Measurements from ENCODE around the gene SYNJ2. TPM values are rescaled to one million over a fixed set of nuclear protein-coding genes. Genes with fewer than 3 reads are reported as not detected.

SYNJ2 gene
- total RNA-seq, 1 donor from 2014 or later: 31.8 TPM

GRCh38 chr6:158026054-158026900, 44.6 kb downstream of the SYNJ2 start:
- H3K4me3 ChIP-seq (ENCODE audit: insufficient read depth, low read depth, low read length): peak overlapping the region; percentile 6
- TF ChIP-seq EZH2 (IDR thresholded peaks at IDR 0.05; ENCODE audit: insufficient read depth, low read length): no peak
- TF ChIP-seq, protein P1, sequence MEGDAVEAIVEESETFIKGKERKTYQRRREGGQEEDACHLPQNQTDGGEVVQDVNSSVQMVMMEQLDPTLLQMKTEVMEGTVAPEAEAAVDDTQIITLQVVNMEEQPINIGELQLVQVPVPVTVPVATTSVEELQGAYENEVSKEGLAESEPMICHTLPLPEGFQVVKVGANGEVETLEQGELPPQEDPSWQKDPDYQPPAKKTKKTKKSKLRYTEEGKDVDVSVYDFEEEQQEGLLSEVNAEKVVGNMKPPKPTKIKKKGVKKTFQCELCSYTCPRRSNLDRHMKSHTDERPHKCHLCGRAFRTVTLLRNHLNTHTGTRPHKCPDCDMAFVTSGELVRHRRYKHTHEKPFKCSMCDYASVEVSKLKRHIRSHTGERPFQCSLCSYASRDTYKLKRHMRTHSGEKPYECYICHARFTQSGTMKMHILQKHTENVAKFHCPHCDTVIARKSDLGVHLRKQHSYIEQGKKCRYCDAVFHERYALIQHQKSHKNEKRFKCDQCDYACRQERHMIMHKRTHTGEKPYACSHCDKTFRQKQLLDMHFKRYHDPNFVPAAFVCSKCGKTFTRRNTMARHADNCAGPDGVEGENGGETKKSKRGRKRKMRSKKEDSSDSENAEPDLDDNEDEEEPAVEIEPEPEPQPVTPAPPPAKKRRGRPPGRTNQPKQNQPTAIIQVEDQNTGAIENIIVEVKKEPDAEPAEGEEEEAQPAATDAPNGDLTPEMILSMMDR (IDR thresholded peaks at IDR 0.05; ENCODE audit: insufficient read depth, low read depth, low read length): peak; percentile 50

GRCh38 chr6:158026901-158027589, 45.4 kb downstream of the SYNJ2 start:
- peak overlapping the region; percentile 79 for H3K4me2 ChIP-seq (ENCODE audit: low read length)
- peaks cover 35% of the 10 kb centered on the region for H3K4me1 Mint-ChIP-seq (ENCODE audit: low read depth, unreplicated experiment)

More at GRCh38 chr6:158026054-158026900, 44.6 kb downstream of the SYNJ2 start:
- peak; percentile 98 for DNase-seq (ENCODE audit: low read depth)
- Histone ChIP-seq H2AFZ (ENCODE audit: low read depth, low read length) (no peak overlapping the region), H3K27me3 (ENCODE audit: insufficient read depth, low read length) (no peaks in the 10 kb centered on the region), H3K4me1 (ENCODE audit: insufficient read depth, low read length) (peaks cover 56% of the 10 kb centered on the region), H3K27ac (ENCODE audit: low read depth, low read length) (peak overlapping the region; percentile 99), H3K9ac (ENCODE audit: low read length) (peak overlapping the region; percentile 91), H3K79me2 (ENCODE audit: insufficient read depth, low read length) (peaks cover 91% of the 10 kb centered on the region), H3K4me2 (ENCODE audit: low read length) (peak overlapping the region; percentile 79), H4K20me1 (ENCODE audit: insufficient read depth, low read length) (peaks cover 2% of the 10 kb centered on the region), H3K9me3 (ENCODE audit: insufficient read depth, low read depth, low read length) (no peaks in the 10 kb centered on the region), H3K36me3 (ENCODE audit: insufficient read depth, low read length) (peaks cover 21% of the 10 kb centered on the region)
- Mint-ChIP-seq H3K4me1 (ENCODE audit: low read depth, unreplicated experiment) (peaks cover 30% of the 10 kb centered on the region), H3K9me3 (ENCODE audit: unreplicated experiment) (no peaks in the 10 kb centered on the region), H3K27me3 (ENCODE audit: low read depth, unreplicated experiment) (no peaks in the 10 kb centered on the region), H3K27ac (ENCODE audit: unreplicated experiment) (peak overlapping the region; percentile 97), H3K4me3 (ENCODE audit: unreplicated experiment) (peak overlapping the region; percentile 22), H3K36me3 (ENCODE audit: low read depth, unreplicated experiment) (peaks cover 12% of the 10 kb centered on the region)
- FAIRE-seq: peak; percentile 52

More at GRCh38 chr6:158026901-158027589, 45.4 kb downstream of the SYNJ2 start:
- Histone ChIP-seq H3K9ac (ENCODE audit: low read length) (peak overlapping the region; percentile 91), H3K79me2 (ENCODE audit: insufficient read depth, low read length) (peaks cover 84% of the 10 kb centered on the region), H4K20me1 (ENCODE audit: insufficient read depth, low read length) (no peaks in the 10 kb centered on the region), H3K27ac (ENCODE audit: low read depth, low read length) (peak overlapping the region; percentile 99), H2AFZ (ENCODE audit: low read depth, low read length) (no peak overlapping the region), H3K27me3 (ENCODE audit: insufficient read depth, low read length) (no peaks in the 10 kb centered on the region), H3K4me3 (ENCODE audit: insufficient read depth, low read depth, low read length) (no peak overlapping the region), H3K9me3 (ENCODE audit: insufficient read depth, low read depth, low read length) (no peaks in the 10 kb centered on the region), H3K4me1 (ENCODE audit: insufficient read depth, low read length) (peaks cover 64% of the 10 kb centered on the region), H3K36me3 (ENCODE audit: insufficient read depth, low read length) (peaks cover 21% of the 10 kb centered on the region)
- peak overlapping the region; percentile 29 for H3K4me3 Mint-ChIP-seq (ENCODE audit: unreplicated experiment)
- no peak for DNase-seq (ENCODE audit: low read depth)
- peaks cover 12% of the 10 kb centered on the region for H3K36me3 Mint-ChIP-seq (ENCODE audit: low read depth, unreplicated experiment)
- H3K27me3 Mint-ChIP-seq (ENCODE audit: low read depth, unreplicated experiment): no peaks in the 10 kb centered on the region
- no peak for FAIRE-seq
- no peak for TF ChIP-seq EZH2 (IDR thresholded peaks at IDR 0.05; ENCODE audit: insufficient read depth, low read length)
- TF ChIP-seq, protein P1 (IDR thresholded peaks at IDR 0.05; ENCODE audit: insufficient read depth, low read depth, low read length): no peak
- peak overlapping the region; percentile 97 for H3K27ac Mint-ChIP-seq (ENCODE audit: unreplicated experiment)
- H3K9me3 Mint-ChIP-seq (ENCODE audit: unreplicated experiment): no peaks in the 10 kb centered on the region

Data from astrocyte (in vitro differentiated cells and primary cell).